Measurements from ENCODE around the gene CCL23.
"Not testable (repeated sequence)": the region's sequence is repeated elsewhere in the genome, so short reads cannot be mapped to it uniquely, and the experiment has no call there.

The CCL23 gene, protein sequence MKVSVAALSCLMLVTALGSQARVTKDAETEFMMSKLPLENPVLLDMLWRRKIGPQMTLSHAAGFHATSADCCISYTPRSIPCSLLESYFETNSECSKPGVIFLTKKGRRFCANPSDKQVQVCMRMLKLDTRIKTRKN

DNA sequence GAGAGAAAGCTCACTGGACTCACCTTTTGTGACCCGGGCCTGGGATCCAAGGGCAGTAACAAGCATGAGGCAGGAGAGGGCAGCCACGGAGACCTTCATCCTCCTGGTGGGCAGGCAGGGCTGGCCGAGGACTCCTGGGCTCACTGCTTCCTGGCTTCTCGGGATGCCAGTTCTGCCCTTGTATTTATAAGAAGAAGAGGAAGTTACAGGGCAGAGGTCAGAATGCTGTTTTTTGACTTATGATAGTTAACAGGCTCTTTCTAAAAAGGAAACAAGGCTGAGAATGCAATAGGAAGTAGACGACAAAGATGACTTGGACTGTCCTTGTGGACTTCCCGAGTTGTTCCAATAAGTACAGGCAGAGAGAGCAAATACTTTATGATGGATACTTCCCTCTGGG, at the start of gene CCL23:
Gene CCL23 (minus strand): TSS at position 174 of the 400 bp plus-strand sequence. CDS start 75 bp downstream, at position 99.
- DNase-seq: no peak

DNA sequence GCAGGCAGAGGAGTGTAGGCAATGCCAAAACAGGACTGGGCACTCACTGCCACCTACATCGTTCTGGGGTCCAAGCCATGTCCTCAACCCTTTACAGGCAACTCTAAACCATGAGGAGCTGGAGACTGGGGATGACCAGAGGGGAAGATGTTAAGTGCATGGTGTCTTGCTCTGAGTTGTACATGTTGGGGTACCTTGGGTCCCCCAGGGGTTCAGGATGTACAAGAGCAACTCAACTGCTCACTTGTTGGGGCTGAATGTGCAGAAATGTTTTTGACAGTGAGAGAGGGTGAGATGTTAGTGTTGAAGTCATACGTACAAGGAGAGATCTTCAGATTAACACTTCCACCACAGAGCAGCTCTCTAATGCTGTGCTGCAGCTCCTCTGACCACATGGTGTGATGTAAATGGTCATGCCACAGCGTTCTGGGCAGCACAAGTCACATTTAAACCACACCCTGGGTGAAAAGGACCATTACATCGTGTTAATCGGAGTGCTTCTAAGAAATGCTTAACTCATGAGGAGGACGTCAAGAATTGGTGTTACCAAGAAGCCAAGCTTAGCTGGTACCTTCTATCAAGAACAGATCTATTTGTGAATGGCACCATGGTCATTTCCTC, 48.7 kb upstream of the CCL23 start:
- DNase-seq: no peak

DNA sequence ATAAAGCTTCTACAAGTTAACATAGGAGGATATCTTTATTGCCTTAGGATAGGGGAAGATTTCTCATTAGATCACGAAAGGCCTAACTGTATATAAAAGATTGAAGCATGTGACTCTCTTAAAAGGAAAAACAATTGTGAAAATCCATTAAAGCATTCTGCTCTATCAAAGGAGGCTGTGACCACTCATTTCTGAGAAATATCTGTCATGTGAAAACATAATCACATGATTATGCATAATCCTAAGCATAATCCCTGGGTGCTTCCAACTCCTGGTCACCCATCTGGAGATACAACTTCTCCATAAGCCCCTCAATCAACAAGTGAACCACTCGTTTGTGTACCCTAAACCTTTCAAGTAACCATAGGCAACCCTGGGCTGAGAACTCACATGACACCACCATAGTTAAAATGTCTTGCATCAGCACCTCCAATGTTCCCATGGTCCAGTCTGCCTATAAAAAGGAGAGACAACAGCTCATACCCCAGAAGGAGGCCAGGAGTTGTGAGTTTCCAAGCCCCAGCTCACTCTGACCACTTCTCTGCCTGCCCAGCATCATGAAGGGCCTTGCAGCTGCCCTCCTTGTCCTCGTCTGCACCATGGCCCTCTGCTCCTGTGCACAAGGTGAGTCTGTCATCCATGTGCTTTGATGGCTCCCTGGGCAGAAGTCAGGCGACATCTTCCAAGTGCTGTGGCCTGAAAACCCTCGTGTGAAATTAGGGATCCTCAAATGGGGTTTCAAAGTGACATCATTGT, 46.2 kb upstream of the CCL23 start, which contains the start of gene CCL18:
Gene CCL18 (plus strand): TSS at position 487 of the 756 bp plus-strand sequence. CDS start 71 bp downstream, at position 558.
- DNase-seq: no peak

DNA sequence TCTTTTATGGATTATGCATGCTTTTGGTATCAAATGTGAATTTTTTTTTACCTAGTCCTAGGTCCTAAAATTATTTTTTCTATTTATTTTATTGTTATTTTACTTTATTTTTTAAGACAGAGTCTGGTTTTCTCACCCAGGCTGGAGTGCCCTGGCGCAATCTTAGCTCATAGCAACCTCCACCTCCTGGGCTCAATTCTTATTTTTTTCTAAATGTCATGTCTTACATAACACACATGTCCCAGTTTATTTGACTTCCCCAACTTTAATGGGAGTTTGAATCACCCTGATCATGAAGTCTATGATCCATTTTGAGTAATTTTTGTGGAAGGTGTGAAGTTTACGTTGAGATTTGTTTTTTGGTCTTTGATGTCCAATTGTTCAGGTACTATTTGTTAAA, 43.0 kb upstream of the CCL23 start:
- DNase-seq: no peak

DNA sequence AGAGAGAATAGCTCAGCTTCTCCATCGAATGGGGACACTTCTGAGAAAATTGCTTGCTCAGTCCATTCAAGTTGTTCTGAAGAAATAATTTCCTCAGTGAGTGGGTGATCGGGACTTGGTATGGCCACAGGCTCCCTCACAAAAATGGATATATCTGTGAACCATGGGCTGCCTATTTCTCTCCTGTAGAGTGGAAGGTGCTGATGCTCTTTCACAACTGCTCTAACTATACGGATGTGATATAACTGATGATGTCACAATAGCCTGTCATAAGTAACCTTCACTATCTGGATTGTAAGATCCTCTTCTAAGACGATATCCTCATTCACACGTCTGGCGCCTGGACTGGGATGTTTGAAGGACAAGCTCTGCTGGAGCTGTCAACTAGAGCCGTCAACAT, 41.6 kb upstream of the CCL23 start:
- DNase-seq: no peak

DNA sequence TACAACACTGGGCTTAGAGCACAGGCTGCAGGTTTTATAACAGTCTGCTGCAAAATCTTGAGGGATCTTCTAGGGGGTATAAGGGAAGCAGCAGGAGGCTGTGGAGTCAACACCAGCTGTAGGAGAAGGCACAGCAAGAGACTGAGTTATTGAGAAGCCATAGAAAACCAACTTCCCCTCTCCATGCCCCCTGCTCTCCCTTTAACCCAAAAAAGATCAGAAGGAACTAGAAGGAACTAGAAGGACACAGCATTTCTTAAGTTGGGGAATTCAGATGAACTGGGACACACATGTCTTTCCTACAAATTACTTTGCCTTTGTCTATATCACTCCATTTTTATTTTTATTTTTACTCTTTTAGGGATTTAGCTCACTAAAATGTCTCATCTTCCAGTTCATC, 40.1 kb upstream of the CCL23 start:
- no peak for DNase-seq

DNA sequence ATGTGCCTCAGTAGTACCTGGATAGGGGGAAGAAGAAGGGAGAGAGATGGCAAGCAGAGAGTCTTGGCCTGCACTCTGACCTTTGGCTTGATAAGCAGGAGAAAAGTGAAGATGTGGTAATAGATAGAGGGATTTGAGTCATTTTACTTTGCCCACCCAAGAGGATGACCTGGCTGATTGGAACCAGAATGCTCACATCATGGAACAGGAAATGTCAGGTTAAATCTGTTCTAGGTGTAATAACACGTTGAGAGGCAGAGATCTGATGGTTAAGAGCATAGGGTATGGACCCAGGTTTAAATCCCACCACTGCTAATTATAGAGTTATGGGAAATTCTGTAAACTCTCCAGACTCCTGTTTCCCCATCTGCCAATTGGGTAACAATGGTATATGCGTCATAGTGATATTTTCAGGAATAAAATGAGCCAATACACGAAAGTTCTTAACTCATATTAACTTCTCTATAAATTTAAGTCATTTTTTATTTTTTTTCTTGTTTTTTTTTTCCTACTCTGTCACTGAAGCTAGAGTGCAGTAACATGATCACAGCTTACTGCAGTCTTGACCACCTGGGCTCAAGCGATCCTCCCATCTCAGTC, 38.2 kb upstream of the CCL23 start:
- DNase-seq: no peak

DNA sequence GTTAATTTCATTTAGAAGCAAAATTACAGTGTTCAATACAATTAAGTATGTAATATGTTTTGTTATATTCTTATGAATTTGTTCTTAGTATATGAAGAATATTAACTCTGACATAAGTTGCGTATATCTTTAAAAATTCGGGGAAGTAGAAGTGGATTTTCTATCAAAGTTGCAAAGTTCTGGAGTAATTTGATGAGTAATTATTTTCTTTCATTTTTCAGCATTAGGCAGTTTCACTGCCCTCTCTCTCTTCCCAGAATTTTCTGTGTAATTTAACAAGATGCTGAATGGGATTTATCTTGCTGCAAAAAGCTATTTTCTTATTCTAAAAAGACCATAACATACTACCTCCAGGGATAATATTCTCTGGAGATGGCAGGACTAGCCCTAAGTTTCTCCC, 37.4 kb upstream of the CCL23 start:
- DNase-seq: no peak

DNA sequence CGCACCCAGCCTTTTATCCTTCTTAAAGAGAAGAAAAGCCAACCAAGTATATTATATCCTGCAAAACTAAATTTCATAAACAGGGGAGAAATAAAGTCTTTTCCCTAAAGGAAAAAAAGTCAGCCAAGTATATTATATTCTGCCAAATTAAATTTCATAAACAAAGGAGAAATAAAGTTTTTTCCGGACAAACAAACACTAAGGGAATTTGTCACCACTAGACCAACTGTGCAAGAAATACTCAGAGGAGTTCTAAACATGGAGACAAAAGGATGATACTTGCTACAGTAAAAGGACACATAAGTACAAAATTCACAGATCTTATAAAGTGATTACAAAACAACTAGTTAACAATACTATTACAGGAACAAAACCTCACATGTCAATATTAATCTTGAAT, 31.9 kb upstream of the CCL23 start:
- DNase-seq: no peak

DNA sequence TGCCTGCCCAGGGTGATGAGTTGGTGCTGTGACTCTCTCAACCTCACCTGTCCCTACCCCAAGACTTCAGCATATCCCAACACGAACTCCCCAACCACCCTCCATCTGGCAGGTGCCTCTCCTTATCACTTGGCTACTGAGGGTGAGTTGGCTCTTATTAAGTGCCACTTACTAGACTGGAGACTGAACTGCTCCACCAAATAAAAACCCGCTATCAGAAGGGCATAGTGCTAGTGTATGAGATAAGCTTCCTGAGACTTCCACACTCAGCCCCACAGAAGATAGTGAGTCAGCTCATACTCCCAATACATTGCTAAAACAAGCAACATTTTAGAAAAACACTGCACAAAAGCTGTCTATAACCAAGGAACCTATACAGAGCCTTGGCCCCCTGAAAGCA, 30.3 kb upstream of the CCL23 start:
- DNase-seq: no peak

DNA sequence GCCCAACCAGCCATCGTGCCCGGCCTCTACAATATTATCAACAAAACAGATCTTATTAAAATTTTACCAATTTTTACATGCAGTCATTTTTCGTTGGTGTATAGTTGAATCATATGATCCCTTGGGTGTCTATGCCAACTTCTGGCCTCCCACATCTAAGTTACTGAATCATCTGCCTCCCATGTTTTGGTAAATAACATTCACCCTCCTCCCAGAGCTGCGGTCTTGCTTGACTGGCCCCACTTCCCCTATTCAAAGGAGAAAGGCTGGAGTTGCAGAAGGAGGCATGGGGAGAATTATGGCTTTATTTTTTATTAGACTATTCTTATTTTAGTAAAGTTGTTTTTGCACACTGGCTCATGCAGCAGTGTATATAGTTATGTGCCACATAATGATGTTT, 18.5 kb upstream of the CCL23 start:
- DNase-seq: no peak

DNA sequence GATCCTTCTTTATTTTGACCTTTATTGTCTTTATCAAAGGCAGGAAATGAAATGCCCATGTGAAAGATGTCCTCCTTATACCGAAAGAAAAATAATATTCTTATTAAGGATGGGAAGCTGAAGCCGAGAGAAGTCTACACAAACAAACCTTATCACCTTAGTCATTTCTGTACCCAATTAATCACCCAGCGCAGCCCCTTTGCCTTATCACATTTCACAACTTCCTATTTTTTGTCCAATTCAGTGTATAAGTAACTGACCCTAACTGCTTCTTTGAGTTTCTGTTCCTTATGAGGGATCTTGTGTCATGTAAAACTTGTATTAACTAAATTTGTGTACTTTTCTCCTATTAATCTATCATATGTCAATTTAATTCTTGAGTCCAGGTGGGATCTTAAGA, 16.4 kb upstream of the CCL23 start:
- DNase-seq: no peak

DNA sequence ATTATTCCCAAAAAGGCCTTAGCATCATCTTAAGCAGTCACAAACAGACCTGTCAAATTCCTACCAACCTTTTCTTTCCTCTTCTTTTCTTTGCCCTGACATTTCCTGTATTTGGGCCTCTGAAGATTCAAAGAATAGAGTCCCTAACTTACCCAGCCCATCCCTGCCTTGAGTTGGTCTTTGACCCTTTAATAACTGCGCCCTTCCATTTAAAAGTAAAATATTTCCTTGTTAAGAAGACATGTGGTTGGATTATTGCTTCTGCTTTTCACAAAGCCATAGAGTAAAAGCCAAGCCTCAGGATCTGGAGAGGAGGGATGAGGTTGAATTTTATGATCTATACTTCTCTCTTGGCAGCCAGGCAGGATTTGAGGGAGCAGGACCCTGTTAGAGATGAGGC, 13.2 kb upstream of the CCL23 start:
- DNase-seq: no peak

DNA sequence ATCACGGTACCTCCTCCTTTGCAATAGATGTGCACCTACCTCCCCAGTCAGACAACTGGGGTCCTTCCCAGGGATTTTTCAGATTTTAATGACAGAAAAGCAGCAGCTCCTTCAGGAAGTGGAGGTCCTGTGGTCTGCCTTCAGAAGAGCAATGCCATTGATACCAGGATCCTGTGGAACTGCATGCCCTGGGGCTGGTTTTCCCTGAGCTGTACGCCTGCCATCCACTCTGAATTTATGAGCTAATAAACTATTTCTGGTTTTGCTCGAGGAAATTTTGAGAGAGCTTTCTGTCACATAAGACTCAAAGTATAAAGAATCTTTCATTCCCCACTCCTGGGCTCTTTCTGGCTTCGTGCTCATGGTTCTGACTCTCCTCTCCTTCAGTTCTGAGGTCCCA, 10.0 kb upstream of the CCL23 start:
- no peak for DNase-seq

DNA sequence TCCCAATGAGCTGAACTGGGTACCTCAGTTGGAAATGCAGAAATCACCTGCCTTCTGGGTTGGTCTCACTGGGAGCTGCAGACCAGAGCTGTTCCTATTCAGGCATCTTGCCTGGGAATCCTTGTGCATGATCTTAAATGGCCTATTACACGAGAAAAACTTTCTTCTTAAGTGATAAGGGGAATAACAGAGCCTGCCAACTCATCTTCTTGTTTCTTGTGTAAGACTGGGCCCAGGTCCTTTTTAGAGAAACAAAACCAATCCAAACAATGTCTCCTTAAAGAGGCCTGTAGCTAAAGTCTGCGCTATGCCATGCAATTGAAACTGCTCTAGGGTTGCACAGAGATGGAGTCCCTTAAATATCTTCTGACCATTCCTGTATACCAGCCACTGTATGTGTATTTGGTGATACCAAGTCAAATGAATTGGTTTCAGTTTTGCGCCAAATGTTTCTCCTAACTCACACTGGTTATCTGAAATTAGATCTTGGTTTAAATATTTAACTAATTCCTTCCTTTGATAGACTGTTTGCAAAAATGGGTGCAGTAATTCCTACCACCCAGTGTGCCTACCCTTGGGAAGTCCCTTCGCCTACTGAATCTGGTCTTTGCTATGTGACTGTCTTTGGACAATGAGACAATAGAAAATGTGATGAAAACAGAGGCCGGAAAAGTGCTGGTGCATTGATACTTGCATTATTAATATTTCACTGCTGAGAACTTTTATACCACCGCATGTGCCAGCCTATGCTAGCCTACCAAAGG, 6.5 kb upstream of the CCL23 start:
- DNase-seq: no peak

DNA sequence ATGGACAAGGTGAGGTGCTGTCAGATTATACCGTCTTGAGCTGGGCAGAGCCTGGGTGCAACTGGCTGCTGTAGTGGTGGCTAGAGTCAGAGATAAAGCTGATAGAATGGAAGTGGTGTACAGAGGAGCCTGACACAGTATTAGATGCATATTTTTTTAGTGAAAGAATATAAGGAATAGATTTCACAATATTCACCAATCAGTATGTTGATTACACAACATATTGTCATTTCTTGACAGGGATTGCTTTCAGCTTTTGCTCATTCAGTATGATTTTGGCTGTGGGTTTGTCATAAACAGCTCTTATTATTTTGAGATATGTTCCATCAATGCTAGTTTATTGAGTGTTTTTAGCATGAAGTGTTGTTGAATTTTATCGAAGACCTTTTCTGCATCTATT, 1.7 kb upstream of the CCL23 start:
- DNase-seq: no peak

DNA sequence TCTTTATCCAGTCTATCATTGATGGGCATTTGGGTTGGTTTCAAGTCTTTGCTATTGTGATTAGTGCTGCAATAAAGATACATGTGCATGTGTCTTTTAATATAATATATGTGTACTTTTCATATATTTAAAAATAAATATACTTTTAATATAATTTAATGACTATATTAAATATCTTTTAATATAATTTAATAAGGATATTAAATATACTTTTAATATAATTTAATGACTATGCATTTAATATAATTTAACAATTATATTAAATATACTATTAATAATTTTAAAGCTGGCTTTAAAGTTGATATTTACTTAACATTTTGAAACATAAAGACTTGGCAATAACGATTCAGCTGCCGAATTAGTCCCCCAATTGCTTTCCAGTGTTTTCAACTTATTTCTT, 1.2 kb downstream of the CCL23 start:
- no peak for DNase-seq

DNA sequence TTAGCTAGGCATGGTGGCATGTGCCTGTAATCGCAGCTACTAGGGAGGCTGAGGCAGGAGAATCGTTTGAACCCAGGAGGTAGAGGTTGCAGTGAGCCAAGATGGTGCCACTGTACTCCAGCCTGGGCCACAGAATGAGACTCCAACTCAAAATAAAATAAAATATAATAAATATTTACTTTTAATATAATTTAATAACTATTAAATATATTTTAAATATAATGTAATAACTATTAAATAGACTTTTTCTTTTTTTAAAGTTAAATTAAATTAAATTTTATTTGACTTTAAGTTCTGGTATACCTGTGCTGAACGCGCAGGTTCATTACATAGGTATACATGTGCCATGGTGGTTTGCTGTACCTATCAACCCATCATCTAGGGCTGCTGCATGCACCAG, 1.9 kb downstream of the CCL23 start:
- not testable (repeated sequence) for DNase-seq

DNA sequence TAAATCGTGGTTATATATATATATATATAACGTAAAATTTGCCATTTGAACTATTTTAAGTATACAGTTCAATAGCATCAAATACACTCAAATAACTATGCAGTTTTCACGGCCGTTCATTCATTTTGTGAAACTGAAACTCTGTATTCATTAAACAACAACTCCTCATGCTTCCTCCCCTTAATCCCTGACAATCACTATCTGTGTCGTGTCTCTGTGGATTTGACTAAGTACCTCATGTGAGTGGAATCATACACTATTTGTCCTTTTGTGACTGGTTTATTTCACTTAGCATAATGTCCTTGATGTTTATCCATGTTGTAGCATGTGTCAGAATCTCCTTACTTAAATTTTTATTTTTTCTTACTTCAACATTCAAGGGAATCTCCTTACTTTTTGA, 2.8 kb downstream of the CCL23 start:
- no peak for DNase-seq

DNA sequence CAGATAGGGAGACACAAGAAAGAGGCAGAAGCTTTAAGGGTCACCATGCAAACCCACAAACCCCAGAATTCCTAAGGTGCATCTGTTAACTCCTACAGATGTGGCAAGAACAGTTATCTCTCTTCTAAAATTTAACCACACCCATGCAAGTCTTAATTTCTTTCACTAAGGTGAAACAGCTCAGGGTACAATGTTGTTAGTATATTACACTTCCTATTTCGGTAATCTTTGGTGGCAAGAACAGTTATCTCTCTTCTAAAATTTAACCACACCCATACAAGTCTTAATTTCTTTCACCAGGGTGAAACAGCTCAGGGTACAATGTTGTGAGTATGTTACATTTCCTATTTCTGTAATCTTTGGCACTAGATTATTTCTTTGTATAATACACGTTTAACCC, 6.6 kb downstream of the CCL23 start:
- no peak for DNase-seq

DNA sequence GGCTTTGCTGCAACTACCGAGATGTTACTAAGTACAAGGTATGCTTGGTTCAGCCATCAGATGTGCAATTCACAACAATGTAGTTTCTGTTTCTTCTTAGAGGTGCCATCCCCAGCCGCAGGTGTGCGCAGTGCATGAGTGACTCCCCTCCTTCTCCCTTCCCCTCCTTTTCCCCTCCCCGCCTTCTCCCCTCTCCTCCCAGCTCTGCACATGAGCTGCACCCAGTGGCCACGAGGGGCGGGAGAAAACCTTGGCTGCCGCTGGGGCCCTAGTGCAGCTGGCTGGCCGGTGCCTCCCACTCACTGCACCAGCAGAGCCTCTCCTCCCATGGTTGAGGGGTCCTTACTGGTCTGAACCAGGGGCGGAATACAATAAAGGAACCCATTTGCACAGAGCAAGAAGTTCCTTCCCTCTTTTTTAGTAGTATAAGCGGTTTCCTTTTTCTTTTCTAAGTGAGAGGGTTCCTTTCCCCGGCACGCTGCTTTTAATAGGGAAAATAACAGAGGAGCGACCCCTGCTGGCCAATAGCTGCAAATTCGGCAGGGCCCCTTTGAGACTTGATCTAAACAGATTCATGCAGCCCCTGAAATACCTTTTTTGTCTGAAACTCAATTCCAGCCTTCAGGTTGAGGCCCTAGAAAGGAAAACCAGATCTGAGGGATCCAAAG, 8.6 kb downstream of the CCL23 start:
- no peak for DNase-seq

DNA sequence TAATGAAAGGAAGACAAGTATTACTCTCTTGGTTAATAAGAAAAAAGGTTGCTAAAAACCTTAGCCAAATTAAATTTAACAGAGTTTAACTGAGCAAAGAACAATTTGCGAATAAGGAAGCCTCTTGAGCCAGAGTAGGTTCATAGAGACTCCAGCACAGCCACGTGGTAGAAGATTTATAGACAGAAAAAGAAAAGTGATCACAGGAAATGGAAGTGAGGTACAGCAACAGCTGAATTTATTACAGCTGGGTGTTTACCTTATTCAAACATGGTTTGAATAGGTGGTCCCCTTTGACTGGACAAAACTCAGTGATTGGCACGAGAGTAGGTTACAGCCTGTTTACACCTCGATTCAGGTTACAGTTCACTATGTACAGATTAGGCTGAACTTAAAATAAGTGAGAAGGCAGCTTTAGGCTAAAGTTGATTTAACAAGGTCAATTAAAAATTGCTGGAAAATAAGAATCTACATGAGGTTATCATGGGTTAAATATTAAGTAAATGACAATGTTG, 13.1 kb downstream of the CCL23 start:
- DNase-seq: no peak
